Measurements from ENCODE around the gene NPW.

NPW gene

DNA sequence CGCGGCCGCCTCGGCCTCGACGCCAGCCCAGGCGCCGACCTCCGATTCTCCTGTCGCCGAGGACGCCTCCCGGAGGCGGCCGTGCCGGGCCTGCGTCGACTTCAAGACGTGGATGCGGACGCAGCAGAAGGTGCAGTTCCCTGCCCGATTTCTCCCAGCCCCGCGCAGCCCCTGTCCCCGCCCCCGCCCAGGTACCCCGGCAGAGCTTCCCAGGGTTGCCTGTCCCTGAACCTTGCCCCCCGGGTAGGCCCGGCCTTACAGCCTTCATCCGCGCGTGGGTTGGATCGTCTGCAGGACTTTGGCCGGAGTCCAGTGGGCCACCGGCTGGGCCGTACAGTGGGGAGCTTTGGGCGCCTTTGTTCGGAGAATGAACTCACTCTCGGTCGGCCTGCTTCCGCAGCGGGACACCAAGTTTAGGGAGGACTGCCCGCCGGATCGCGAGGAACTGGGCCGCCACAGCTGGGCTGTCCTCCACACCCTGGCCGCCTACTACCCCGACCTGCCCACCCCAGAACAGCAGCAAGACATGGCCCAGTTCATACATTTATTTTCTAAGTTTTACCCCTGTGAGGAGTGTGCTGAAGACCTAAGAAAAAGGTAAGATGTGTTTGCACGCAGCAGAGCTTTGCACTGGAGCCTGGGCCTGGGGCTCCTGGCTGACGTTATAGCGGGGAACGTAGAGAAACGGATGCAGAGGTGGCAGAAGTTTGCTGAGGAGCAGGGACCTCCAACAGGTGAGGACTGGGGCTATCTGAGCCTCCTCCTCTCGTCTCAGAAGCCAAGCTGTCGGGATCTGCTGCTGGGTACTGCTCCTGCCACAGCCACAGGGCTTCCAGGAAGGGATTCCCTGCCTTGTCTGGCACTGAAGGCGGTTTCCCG, 35.0 kb upstream of the NPW start:
- DNase-seq: no peak

DNA sequence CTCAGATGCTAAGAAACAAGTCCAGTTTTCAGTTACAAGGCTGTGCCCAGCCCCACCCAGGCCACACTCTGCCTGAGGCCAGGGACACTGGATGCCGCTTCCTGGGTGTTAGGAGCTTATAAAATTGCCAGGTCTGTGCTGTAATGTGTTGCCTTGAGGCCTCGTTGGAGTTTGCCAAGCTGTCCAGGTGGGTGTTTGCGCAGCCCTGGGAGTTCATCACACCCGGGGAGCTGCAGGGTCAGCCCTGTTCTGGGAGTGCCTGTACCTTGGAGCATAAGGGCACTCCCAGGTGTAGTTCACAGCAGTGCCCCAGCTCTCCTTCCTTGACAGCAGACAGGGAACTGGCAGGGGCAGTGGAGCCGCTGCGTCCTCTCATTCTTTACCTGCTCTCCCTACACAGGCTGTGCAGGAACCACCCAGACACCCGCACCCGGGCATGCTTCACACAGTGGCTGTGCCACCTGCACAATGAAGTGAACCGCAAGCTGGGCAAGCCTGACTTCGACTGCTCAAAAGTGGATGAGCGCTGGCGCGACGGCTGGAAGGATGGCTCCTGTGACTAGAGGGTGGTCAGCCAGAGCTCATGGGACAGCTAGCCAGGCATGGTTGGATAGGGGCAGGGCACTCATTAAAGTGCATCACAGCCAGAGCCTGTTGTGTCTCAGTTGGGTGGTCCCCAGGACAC, 34.0 kb upstream of the NPW start:
- DNase-seq: no peak

DNA sequence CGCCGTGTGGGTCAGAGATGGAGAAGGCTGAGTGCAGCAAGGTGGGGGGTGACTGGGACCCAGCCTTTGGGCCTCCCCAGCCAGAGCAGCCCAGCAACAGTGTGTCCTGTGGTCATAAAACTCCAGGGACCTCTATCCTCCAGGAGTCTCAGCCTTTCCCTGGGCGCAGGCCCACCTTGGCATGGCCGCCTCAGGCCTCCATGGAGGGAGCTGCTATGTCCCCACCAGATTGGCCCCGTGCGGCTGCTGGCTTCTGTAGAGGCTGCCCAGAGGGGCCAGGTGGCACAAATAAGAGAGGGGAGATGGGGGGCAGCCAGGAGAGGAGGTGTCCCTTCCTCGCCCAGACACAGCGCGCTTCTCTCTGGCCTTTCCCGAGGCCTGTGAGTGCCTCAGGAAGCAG, 32.4 kb upstream of the NPW start:
- no peak for DNase-seq

DNA sequence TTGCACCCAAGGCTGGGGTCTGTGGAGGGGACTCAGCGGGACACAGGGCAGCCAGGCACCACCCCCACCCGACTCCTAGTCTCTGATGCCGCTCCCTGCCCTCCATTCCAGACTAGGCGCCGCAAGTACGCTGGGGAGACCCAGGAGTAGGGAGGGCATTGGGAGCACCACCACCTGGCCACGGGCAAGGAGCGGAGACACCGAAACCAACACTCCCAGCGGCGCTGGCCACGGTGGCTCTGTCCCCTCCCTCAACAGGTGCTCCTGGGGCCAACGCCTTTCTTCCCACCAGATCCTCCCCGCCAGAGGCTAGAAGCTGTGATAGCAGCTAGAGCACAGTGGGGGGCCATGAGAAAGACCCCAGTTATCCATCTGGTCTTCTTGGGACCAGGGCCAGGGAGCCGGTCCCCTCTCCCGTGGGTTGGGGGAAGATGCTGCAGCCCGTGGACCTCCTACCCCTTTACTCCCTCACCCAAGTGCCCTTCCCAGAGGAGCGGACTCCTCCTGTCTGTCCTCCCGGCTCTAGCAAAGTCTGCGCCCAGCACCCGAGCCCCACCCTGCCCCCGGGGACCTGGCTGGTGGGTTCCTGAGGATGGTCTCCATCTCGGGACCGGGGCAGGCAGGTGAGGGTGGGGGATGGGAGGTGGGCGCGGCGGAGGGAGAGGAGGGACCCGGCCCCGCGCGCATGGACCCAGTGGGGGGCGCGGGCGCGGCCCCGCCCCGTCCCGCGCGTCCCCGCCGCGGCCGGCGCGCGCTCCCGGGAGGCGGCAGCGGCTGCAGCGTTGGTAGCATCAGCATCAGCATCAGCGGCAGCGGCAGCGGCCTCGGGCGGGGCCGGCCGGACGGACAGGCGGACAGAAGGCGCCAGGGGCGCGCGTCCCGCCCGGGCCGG, 30.1 kb upstream of the NPW start, which contains the start of gene SYNGR3:
Gene SYNGR3 (plus strand): TSS at position 762 of the 892 bp plus-strand sequence. CDS start 133 bp downstream, outside the sequence.
- no peak for DNase-seq

DNA sequence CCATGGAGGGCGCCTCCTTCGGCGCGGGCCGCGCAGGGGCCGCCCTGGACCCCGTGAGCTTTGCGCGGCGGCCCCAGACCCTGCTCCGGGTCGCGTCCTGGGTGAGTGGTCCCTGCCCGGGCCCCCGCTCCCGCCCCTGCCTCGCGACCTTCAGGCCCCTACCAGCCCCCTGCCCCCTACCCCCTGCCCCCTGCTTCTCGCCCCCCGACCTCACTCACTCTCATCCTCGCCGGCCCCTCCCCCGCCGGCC, 29.6 kb upstream of the NPW start:
- DNase-seq: no peak

DNA sequence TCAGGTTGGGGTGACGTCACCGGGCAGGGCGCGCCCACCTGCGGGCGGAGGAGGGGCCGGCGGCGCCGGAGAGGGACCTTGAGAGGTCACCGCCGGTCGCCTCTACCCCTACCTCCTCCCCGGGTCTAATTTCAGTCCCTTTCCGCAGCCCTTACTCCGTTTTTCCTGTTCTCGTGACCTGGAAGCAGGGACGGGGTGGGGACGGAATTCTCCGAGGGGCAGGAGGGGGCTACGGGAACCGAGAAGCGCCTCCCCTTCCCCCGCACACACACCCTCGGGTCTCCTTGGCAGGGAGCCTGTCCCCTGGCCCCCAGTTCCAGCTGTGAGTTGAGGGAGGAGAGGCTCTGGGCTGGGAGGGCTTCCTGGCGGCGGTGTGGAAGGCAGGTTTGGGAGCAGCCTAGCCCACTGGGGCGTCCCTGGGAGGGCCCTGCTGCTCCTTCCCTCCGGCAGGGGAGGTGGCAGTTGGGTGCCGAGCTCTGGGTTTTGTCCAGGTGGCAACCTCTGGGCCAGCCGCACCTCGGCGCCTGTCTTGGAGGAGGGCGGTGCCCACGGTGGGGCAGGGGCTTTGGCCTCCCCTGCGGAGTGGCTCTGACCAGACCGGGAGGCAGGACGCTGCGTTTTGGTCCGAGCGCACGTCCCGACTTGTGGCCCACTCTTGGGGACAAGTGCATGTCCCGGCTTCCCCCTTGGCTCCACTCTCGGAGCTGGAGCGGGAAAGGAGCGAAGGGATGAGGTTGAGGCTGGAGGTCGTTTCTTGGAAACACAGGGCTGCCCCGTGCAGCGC, 29.0 kb upstream of the NPW start:
- DNase-seq: no peak

DNA sequence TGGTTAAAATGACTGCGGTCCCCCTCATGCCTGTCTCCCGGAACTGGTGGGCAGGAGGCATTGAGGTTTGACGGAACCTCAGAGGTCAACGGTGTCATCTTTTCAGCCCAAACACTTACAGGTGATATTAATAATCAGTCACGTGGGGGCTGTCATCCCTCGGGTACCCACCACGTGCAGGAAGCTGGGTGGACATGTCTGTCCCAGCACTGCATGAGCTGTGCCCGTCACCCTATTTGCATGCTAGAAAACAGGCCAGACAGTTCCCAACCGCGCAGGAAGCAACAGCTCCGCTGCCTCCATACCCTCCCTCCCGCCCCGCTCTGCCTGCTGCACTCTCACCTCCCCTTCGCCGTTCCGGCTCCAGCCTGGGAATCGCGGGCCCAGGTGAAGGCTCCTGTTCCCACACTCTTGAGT, 28.4 kb upstream of the NPW start:
- no peak for DNase-seq

GRCh38 chr16:1991588-1991947, 28.0 kb upstream of the NPW start:
- no peak for DNase-seq

DNA sequence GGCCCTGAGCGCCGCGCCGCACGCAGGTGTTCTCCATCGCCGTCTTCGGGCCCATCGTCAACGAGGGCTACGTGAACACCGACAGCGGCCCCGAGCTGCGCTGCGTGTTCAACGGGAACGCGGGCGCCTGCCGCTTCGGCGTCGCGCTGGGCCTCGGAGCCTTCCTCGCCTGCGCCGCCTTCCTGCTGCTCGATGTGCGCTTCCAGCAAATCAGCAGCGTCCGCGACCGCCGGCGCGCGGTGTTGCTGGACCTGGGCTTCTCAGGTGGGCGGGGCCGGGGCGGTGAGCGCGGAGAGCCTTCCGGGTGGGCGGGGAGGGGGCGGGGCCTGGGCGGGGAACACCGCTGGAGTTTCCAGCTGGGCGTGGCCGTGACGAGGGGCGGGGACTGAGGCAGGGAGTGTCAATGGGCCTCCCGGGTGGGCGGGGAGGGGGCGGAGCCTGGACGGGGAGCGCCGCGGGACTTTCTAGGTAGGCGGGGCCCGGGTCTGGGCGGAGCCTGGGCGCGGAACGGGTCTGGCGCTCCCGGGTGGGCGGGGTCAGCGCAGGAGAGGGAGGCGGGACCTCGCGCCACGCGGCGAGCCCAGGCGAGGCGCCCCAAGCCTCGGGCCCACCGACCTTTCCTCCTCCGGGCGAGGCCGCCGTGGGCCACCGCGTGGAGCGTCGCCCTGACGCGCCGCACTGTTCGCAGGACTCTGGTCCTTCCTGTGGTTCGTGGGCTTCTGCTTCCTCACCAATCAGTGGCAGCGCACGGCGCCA, 27.5 kb upstream of the NPW start:
- DNase-seq: peak; percentile 99

DNA sequence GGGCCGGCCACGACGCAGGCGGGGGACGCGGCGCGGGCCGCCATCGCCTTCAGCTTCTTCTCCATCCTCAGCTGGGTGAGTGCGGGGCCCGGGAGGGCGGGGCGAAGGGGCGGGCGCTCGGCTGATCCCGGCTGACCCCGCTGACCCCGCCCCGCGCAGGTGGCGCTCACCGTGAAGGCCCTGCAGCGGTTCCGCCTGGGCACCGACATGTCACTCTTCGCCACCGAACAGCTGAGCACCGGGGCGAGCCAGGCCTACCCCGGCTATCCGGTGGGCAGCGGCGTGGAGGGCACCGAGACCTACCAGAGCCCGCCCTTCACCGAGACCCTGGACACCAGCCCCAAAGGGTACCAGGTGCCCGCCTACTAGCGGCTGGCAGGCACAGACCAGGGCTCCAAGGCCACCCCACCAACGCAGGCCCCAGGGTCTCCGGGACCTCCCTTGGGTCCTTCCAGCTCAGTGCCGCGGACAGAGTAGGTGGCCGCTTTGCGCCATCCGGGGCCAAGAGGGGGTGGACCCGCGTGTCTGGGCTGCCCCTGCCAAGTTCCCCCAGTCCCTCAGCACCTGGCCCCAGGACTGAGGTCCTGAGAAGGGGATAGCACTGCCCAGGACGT, 26.8 kb upstream of the NPW start:
- DNase-seq: no peak

- no peak for DNase-seq
These were observed 25.9 kb upstream of the NPW start for GRCh38 chr16:1993731-1994131.

DNA sequence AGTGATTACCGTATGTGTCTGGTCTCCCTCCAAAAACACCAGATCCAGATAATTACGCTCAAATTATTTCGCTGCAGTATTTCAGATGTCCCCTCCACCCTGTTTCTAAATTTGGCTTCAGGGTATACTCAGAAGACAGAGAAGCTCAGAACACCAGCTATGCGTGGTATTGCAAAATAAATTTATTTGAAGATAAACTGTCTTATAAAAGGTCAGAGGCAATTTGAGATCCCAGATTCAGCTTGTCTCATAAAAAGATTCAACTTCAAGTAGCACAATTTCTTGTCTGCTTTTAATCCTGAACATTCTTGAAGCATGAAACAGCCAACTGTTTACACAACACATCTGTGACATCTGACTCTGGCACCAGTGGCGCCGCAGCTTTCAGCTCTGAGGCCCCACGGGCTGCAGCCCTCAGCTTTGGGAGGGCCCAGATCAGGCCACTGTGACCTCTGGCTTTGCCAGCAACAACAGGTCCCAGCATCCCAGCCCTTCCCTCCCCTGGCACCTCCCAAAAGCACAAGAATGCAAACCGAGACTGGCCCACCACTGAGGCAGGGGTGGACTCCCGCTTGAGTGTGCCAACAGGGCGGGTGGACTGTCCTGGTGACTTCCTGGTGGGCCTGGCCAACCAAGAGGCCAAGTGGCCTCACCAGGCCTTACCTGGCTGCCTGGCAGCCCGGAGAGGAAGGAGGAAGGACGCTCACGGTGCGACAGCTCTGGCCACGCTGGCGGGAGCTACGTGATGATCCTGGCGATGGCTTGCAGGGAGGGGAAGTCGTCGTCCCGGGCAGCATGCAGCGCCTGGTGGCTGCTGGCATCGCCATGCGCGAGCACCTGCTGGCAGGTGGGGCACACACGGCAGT, 21.9 kb upstream of the NPW start:
- no peak for DNase-seq

GRCh38 chr16:1998360-1998835, 21.2 kb upstream of the NPW start:
- no peak for DNase-seq

DNA sequence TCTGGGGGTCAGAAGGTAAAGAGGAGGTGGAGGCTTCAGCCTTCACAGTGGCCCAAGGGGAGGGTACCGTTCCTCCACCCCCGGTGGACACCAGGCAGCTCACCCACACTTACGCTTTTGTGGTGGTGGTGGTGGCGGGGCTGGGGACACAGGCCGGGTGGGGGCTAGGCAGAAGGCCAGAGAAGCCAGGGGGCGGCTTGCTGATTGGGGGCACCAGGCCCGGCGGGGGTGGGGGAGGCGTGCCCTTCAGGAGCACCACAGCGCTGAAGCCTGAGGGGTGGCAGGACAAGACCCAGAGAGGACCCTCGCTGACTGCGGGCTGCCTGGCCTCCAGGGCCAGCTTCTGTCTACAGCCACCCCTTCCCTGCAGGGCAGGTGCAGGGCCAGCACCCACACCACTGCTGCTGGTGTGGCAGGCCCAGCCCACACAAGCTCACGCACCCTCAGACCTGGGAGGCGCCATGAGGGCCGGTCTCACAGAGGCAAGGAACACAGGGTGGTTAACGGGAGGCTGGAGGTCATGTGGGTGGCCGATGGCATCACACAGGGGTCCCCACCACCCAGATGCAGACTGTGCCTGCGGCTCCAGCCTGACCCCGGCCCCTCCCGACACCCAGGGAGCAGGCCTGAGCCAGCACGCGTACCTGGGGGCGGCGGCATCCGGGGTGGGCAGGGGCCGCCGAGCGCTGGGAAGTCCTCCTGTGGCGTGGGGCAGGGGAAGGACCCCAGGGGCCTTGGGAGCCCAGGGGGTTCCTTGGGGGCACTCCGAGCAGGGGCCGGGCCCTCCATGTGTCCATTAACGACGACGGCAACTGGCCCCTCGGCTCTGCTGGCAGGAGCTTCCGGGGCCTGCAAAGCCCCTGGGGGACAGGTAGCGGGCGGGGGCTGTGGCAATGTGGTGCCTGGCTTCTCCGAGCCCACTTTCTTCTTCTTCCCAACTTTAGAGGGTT, 20.5 kb upstream of the NPW start:
- DNase-seq: no peak

GRCh38 chr16:1999866-2000514, 19.6 kb upstream of the NPW start:
- no peak for DNase-seq

DNA sequence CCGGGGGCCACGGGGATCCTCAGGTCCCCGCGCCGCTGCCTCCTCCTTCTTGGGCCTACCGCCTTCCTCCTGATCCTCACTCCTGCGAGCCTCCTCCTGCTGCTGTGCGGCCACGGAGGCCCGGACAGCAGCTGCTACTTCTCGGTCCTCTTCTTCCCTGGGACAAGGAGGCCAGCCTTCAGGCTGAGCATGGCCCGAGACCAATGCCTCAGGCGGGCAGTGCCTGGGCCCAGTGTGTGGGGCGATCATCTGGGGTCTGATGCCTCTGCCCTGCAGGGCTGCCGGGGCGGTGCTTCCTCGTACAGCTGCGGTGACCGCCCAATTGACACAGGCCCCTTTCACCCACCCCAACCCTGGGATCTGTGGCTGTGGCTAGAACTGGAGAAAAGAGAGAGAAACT, 18.6 kb upstream of the NPW start:
- no peak for DNase-seq

DNA sequence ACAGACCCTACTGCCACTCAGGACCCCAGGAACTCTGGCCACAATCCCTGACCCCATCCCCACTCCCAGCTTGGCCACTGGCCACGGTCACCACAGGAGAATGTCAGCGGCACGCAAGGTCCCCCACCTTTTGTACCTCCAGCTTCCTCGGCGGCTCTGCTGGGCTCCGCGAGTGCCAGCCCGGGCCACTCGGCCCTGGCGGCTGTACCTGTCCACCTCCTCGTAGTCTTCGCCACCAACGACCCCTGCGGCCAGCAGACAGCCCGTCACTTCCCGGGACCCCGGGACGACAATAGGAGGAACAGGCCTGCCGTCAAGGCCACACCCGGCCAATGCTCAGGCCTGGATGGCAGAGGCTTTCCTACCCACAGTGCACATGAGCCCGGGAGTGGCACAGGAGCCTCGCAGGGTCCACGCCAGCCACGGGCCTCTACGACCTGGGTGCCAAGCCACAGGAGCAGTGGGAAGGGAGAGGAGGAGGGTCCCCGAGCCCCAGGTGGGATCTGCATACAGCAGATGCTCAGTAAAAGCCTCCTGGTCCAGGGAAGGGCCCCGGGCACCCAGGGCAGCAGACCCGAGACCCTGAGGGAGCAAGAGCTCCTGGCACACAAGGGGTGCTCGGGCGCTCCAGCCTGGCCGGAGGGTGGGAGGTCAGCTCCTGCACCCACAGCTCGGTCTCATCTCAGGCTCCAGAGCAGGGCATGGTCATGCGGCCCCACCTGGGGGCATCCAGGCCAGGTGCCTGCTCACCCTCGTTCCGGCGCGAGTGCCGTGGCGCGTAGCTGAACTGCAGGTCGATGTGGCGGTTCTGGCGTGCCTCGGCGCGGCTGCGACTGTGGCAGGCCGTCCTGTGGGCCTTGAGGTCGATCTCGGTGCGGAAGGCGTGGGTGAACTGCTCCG, 17.9 kb upstream of the NPW start:
- DNase-seq: no peak

All from stimulated activated CD4-positive, alpha-beta T cell treated with anti-CD3 and anti-CD28 coated beads, Interleukin-12 subunit alpha, Interleukin-12 subunit beta, amount 100 ng/mL, for 4 hours (primary cell).